ENCODE results near the gene NADK.

NADK gene

DNA sequence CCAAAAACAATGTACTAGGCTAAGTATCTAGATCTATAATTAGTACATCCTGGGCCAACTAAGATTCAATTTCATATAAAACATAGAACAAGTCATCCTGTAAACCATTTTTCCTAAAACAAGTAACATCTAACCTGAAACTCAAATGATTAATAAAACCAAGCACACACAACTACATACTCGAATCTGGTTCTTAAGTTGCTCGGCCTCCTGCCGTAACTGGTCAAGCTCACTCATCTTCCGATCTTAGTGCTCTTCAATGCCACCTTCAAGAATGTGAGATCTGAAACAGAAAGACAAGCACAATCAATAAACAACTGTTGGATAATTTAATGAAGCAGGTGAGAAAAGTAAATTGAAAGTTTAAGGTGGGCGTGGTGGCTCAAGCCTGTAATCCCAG is 46.9 kb upstream of the NADK start:
- Histone ChIP-seq H4K20me1 (ENCODE audit: insufficient read depth, low read length) (peaks cover 61% of the 10 kb centered on the region), H3K4me1 (ENCODE audit: insufficient read depth, low read length) (no peaks in the 10 kb centered on the region), H3K27ac (ENCODE audit: low read length) (no peak overlapping the region), H3K9ac (ENCODE audit: low read depth, low read length) (no peak overlapping the region), H3K4me3 (ENCODE audit: low read depth in 1 of 2, low read length in 2 of 2) (no peak overlapping the region), H3K27me3 (ENCODE audit: insufficient read depth, low read length, poor library complexity) (no peaks in the 10 kb centered on the region), H3K79me2 (ENCODE audit: insufficient read depth, low read length) (peaks cover 90% of the 10 kb centered on the region), H2AFZ (ENCODE audit: low read depth, low read length) (no peak overlapping the region), H3K4me2 (ENCODE audit: insufficient read depth, low read length) (no peak overlapping the region), H3K9me3 (ENCODE audit: insufficient read depth, low read length, severe bottlenecking) (no peaks in the 10 kb centered on the region), H3K36me3 (ENCODE audit: insufficient read depth, low read length) (peaks cover 78% of the 10 kb centered on the region)
- no peak for TF ChIP-seq EZH2 (IDR thresholded peaks at IDR 0.05; ENCODE audit: borderline replicate concordance, low read depth, low read length, severe bottlenecking)
- TF ChIP-seq, protein P1, sequence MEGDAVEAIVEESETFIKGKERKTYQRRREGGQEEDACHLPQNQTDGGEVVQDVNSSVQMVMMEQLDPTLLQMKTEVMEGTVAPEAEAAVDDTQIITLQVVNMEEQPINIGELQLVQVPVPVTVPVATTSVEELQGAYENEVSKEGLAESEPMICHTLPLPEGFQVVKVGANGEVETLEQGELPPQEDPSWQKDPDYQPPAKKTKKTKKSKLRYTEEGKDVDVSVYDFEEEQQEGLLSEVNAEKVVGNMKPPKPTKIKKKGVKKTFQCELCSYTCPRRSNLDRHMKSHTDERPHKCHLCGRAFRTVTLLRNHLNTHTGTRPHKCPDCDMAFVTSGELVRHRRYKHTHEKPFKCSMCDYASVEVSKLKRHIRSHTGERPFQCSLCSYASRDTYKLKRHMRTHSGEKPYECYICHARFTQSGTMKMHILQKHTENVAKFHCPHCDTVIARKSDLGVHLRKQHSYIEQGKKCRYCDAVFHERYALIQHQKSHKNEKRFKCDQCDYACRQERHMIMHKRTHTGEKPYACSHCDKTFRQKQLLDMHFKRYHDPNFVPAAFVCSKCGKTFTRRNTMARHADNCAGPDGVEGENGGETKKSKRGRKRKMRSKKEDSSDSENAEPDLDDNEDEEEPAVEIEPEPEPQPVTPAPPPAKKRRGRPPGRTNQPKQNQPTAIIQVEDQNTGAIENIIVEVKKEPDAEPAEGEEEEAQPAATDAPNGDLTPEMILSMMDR (IDR thresholded peaks at IDR 0.05; ENCODE audit: borderline replicate concordance, extremely low read depth, low read length, poor library complexity, severe bottlenecking) = no peak
- ATAC-seq (ENCODE audit: insufficient read depth, low read depth) (no peak), DNase-seq (no peak)

DNA sequence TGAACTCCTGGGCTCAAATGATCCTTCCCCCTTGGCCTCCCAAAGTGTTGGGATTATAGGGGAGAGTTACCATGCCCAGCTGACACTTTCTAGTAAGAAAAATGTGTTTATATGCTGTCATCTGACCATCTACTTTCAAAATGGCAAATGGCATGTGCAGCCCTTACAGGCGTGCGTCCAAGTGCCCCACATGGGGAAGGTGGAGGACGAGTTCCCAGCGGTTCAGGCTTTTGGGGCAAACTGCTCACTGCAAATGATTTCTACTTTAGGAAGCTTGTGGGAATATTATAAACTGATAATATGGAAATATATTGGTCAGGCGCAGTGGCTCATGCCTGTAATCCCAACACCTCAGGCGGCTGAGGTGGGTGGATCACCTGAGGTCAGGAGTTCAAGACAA is 41.5 kb upstream of the NADK start:
- H3K4me3 ChIP-seq (ENCODE audit: low read depth in 1 of 2, low read length in 2 of 2) = no peak overlapping the region
- no peaks in the 10 kb centered on the region for H3K9me3 ChIP-seq (ENCODE audit: insufficient read depth, low read length, severe bottlenecking)
- H4K20me1 ChIP-seq (ENCODE audit: insufficient read depth, low read length) = peaks cover 34% of the 10 kb centered on the region
- H3K4me2 ChIP-seq (ENCODE audit: insufficient read depth, low read length) = no peak overlapping the region
- H3K9ac ChIP-seq (ENCODE audit: low read depth, low read length) = no peak overlapping the region
- no peak overlapping the region for H2AFZ ChIP-seq (ENCODE audit: low read depth, low read length)
- peaks cover 83% of the 10 kb centered on the region for H3K79me2 ChIP-seq (ENCODE audit: insufficient read depth, low read length)
- no peak for DNase-seq
- H3K4me1 ChIP-seq (ENCODE audit: insufficient read depth, low read length) = no peaks in the 10 kb centered on the region
- H3K27me3 ChIP-seq (ENCODE audit: insufficient read depth, low read length, poor library complexity) = no peaks in the 10 kb centered on the region
- H3K36me3 ChIP-seq (ENCODE audit: insufficient read depth, low read length) = peaks cover 82% of the 10 kb centered on the region
- TF ChIP-seq, protein P1 (IDR thresholded peaks at IDR 0.05; ENCODE audit: borderline replicate concordance, extremely low read depth, low read length, poor library complexity, severe bottlenecking) = no peak
- TF ChIP-seq EZH2 (IDR thresholded peaks at IDR 0.05; ENCODE audit: borderline replicate concordance, low read depth, low read length, severe bottlenecking) = no peak
- ATAC-seq (ENCODE audit: insufficient read depth, low read depth) = no peak
- no peak overlapping the region for H3K27ac ChIP-seq (ENCODE audit: low read length)

DNA sequence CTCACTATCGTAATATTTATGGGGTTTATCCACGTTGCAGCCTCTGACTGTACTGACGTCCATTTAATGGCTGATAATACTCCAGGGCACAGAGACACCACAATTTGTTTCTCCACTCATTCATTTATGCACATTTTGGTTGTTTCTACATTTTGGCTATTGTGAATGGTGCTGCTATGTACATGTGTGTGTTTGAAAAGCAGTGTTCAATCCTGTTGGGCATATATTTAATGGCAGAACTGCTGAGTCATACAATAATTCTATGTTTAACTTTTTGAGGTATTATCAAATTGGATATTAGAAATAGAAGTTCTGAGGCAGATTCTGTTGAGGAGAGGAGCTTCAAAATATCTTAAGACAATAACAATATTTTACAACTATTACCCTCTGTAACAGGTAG is 39.0 kb upstream of the NADK start:
- no peak for DNase-seq
- H3K27me3 ChIP-seq (ENCODE audit: insufficient read depth, low read length, poor library complexity) = no peaks in the 10 kb centered on the region
- TF ChIP-seq, protein P1 (IDR thresholded peaks at IDR 0.05; ENCODE audit: borderline replicate concordance, extremely low read depth, low read length, poor library complexity, severe bottlenecking) = no peak
- TF ChIP-seq EZH2 (IDR thresholded peaks at IDR 0.05; ENCODE audit: borderline replicate concordance, low read depth, low read length, severe bottlenecking) = no peak
- no peak overlapping the region for H3K27ac ChIP-seq (ENCODE audit: low read length)
- H3K9ac ChIP-seq (ENCODE audit: low read depth, low read length) = no peak overlapping the region
- H3K4me2 ChIP-seq (ENCODE audit: insufficient read depth, low read length) = no peak overlapping the region
- H3K4me3 ChIP-seq (ENCODE audit: low read depth in 1 of 2, low read length in 2 of 2) = no peak overlapping the region
- peaks cover 82% of the 10 kb centered on the region for H3K36me3 ChIP-seq (ENCODE audit: insufficient read depth, low read length)
- peaks cover 32% of the 10 kb centered on the region for H4K20me1 ChIP-seq (ENCODE audit: insufficient read depth, low read length)
- H2AFZ ChIP-seq (ENCODE audit: low read depth, low read length) = no peak overlapping the region
- H3K79me2 ChIP-seq (ENCODE audit: insufficient read depth, low read length) = peaks cover 80% of the 10 kb centered on the region
- H3K4me1 ChIP-seq (ENCODE audit: insufficient read depth, low read length) = no peaks in the 10 kb centered on the region
- no peak for ATAC-seq (ENCODE audit: insufficient read depth, low read depth)
- no peaks in the 10 kb centered on the region for H3K9me3 ChIP-seq (ENCODE audit: insufficient read depth, low read length, severe bottlenecking)

Data from DND-41 (cell line).